Midbrain (tissue), 1 donor: ENCODE results near the gene IL18BP.

Source experiments
- DNase-seq: peaks from one replicate; lab custom pipeline; 2025; lab: John Stamatoyannopoulos, UW

IL18BP gene

GRCh38 chr11:72012897-72013721, 14.4 kb downstream of the IL18BP start:
- DNase-seq: peak; percentile 61

GRCh38 chr11:72013765-72014711, 15.3 kb downstream of the IL18BP start:
- no peak for DNase-seq

- no peak for DNase-seq
Measured at GRCh38 chr11:72014761-72015320, 16.1 kb downstream of the IL18BP start.

GRCh38 chr11:72015511-72016061, 16.9 kb downstream of the IL18BP start:
- DNase-seq: no peak

GRCh38 chr11:72018171-72018570, 19.5 kb downstream of the IL18BP start:
- DNase-seq: no peak

GRCh38 chr11:72023335-72023734, 24.6 kb downstream of the IL18BP start:
- no peak for DNase-seq

- no peak for DNase-seq
Measured at GRCh38 chr11:72024069-72024754, 25.5 kb downstream of the IL18BP start.

GRCh38 chr11:72026090-72026489, 27.4 kb downstream of the IL18BP start:
- no peak for DNase-seq

GRCh38 chr11:72030472-72031045, 31.9 kb downstream of the IL18BP start:
- DNase-seq: no peak

- DNase-seq: no peak
Measured at GRCh38 chr11:72036687-72037086, 38.0 kb downstream of the IL18BP start.

GRCh38 chr11:72037554-72038311, 39.0 kb downstream of the IL18BP start:
- DNase-seq: no peak

GRCh38 chr11:72038491-72038890, 39.8 kb downstream of the IL18BP start:
- peak; percentile 76 for DNase-seq

- peak; percentile 38 for DNase-seq
Measured at GRCh38 chr11:72039031-72039855, 40.5 kb downstream of the IL18BP start.

- DNase-seq: peak; percentile 51
Measured at GRCh38 chr11:72039856-72040401, 41.2 kb downstream of the IL18BP start.

GRCh38 chr11:72040491-72041363, 42.0 kb downstream of the IL18BP start:
- peak; percentile 94 for DNase-seq

GRCh38 chr11:72041364-72042063, 42.8 kb downstream of the IL18BP start:
- peak; percentile 83 for DNase-seq

- DNase-seq: no peak
Measured at GRCh38 chr11:72042064-72042745, 43.5 kb downstream of the IL18BP start.
